GM23338 (cell line): ENCODE data around the gene TJAP1. TPM values are rescaled to one million over a fixed set of nuclear protein-coding genes. Genes with fewer than 3 reads are reported as not detected.

Source experiments
- ATAC-seq: fragments of 200-7000 bp; cut with Tn5 transposase; 3 replicates; pipeline ENCODE4 v1.9.1; 2020
- DNase-seq: peaks from one replicate; pipeline ENCODE4 v3.0.0-alpha.2; 2015; ENCODE audit warnings: low spot score
- H2AFZ ChIP-seq: fragments of 200-600 bp; sonication (generic); 2 replicates; pipeline ENCODE4 v1.8.0; 2016; ENCODE audit warnings: antibody characterized with exemption, mild to moderate bottlenecking, moderate library complexity
- H3F3A ChIP-seq: fragments of 200-600 bp; sonication (generic); replicated peaks from 2 replicates; pipeline ENCODE4 v1.8.0; 2017; ENCODE audit warnings: antibody characterized with exemption, mixed run types, low read depth
- H3K27ac ChIP-seq: fragments of 200-600 bp; sonication (generic); 2 replicates; pipeline ENCODE4 v1.6.1; 2016; ENCODE audit warnings: low read depth
- H3K27me3 ChIP-seq: fragments of 200-600 bp; sonication (generic); 2 replicates; pipeline ENCODE4 v1.8.0; 2016; ENCODE audit warnings: mild to moderate bottlenecking, mixed run types, moderate library complexity; ENCODE audit not compliant: insufficient read depth
- H3K36me3 ChIP-seq: fragments of 200-600 bp; sonication (generic); 2 replicates; pipeline ENCODE4 v1.8.0; 2016; ENCODE audit warnings: mild to moderate bottlenecking; ENCODE audit not compliant: insufficient read depth
- H3K4me1 ChIP-seq: fragments of 200-600 bp; sonication (generic); 2 replicates; pipeline ENCODE4 v1.8.0; 2016; ENCODE audit warnings: mild to moderate bottlenecking, moderate library complexity; ENCODE audit not compliant: insufficient read depth
- H3K4me2 ChIP-seq: fragments of 200-600 bp; sonication (generic); 2 replicates; pipeline ENCODE4 v1.7.1; 2017; ENCODE audit warnings: mixed run types
- H3K4me3 ChIP-seq: fragments of 200-600 bp; sonication (generic); 2 replicates; pipeline ENCODE4 v1.6.1; 2016; ENCODE audit warnings: mixed run types
- H3K79me2 ChIP-seq: fragments of 200-600 bp; sonication (generic); replicated peaks from 2 replicates; pipeline ENCODE4 v1.8.0; 2017; ENCODE audit warnings: mild to moderate bottlenecking; ENCODE audit not compliant: insufficient read depth
- H3K9me2 ChIP-seq: fragments of 200-600 bp; sonication (generic); 2 replicates; pipeline ENCODE4 v1.8.0; 2017; ENCODE audit not compliant: insufficient read depth
- H4K20me1 ChIP-seq: fragments of 200-600 bp; sonication (generic); replicated peaks from 2 replicates; pipeline ENCODE4 v1.8.0; 2017; ENCODE audit warnings: mild to moderate bottlenecking; ENCODE audit not compliant: insufficient read depth
- H3K27ac Mint-ChIP-seq: 2 replicates; pipeline ENCODE4 v1.8.0; 2020; ENCODE audit warnings: inconsistent platforms, mild to moderate bottlenecking, moderate library complexity, mixed read lengths
- H3K27me3 Mint-ChIP-seq: 3 replicates; pipeline ENCODE4 v1.8.0; 2022; ENCODE audit warnings: low read depth, mild to moderate bottlenecking, moderate library complexity, mixed read lengths, inconsistent platforms; ENCODE audit not compliant: insufficient read depth, poor library complexity
- H3K36me3 Mint-ChIP-seq: 3 replicates; pipeline ENCODE4 v1.8.0; 2021; ENCODE audit warnings: low read depth, mild to moderate bottlenecking, inconsistent platforms, moderate library complexity, mixed read lengths
- H3K4me1 Mint-ChIP-seq: 3 replicates; pipeline ENCODE4 v1.8.0; 2020; ENCODE audit warnings: mild to moderate bottlenecking, inconsistent platforms, mixed read lengths
- H3K4me3 Mint-ChIP-seq: 3 replicates; pipeline ENCODE4 v1.8.0; 2021; ENCODE audit warnings: moderate library complexity, mild to moderate bottlenecking, inconsistent platforms, mixed read lengths
- H3K9me3 Mint-ChIP-seq: 3 replicates; pipeline ENCODE4 v1.8.0; 2020; ENCODE audit warnings: moderate library complexity, mild to moderate bottlenecking, inconsistent platforms, mixed read lengths
- CREB1 ChIP-seq: fragments of 250-450 bp; sonication (Bioruptor Pico); IDR thresholded peaks from 2 replicates; pipeline ENCODE4 v1.5.0; 2020; ENCODE audit warnings: low read depth, mild to moderate bottlenecking, moderate library complexity
- ETS1 ChIP-seq: IDR thresholded peaks from 2 replicates; pipeline ENCODE4 v1.6.1; 2016; ENCODE audit warnings: antibody characterized with exemption
- NANOG ChIP-seq: IDR thresholded peaks from 2 replicates; pipeline ENCODE4 v1.6.1; 2016; ENCODE audit warnings: antibody characterized with exemption, borderline replicate concordance
- POLR2AphosphoS5 ChIP-seq: IDR thresholded peaks from 2 replicates; pipeline ENCODE4 v1.6.1; 2016; ENCODE audit warnings: antibody characterized with exemption, low read depth
- STAT1 ChIP-seq: IDR thresholded peaks from one replicate; pipeline ENCODE4 v1.6.1; 2016; ENCODE audit warnings: antibody characterized with exemption; ENCODE audit not compliant: unreplicated experiment
- ZNF114 ChIP-seq: fragments of 250-450 bp; sonication (Bioruptor Pico); IDR thresholded peaks from 2 replicates; pipeline ENCODE4 v1.5.0; 2020; ENCODE audit warnings: mild to moderate bottlenecking, moderate library complexity
- polyA plus RNA-seq: library from polyadenylated mRNA; unstranded; fragments of >200 nt; fragmentation: Nextera tagmentation; extraction: Ambion mirVana; gene quantifications from 2 replicates; pipeline ENCODE4 v1.2.1, GENCODE V29; 2016
- total RNA-seq: library from RNA; depleted of rRNA; stranded (reverse); fragments of >200 nt; shearing (Covaris generic); gene quantifications from 2 replicates; pipeline ENCODE4 v1.2.3, GENCODE V29; 2014
- TF ChIP-seq, protein P1 (sequence below): fragments of 250-450 bp; sonication (Bioruptor Pico); IDR thresholded peaks from 2 replicates; pipeline ENCODE4 v1.5.0; 2020; ENCODE audit warnings: mild to moderate bottlenecking, moderate library complexity

The TJAP1 gene
- total and polyA plus RNA-seq, 2 experiments from 2014 or later: 17.6 to 34.3 TPM

DNA sequence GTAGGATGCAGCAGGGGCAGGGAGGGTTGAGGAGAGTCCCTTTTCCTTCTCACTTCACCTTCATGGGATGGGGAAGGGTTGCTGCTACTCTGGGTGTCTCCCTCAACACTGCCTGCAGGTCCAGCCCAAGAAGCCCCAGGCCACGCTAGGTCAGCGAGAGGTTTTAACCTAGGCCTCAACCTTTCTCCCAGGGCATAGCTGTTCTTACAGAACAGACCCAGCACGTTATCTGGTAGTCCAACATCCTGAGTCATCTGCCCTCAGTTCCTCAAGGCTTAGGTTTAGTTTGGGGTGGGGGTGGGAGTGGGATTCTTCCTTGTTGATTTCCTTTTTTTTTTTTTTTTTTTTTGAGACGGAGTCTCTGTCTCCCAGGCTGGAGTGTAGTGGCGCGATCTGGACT is 17.0 kb downstream of the TJAP1 start:
- Mint-ChIP-seq H3K27me3 (peaks cover 6% of the 10 kb centered on the region), H3K27ac (no peak overlapping the region), H3K36me3 (peaks cover 15% of the 10 kb centered on the region), H3K4me1 (peaks cover 34% of the 10 kb centered on the region), H3K9me3 (no peaks in the 10 kb centered on the region), H3K4me3 (no peak overlapping the region)
- peaks cover 34% of the 10 kb centered on the region for H3K79me2 ChIP-seq
- H3F3A ChIP-seq: no peaks in the 10 kb centered on the region
- no peak overlapping the region for H3K4me2 ChIP-seq
- H2AFZ ChIP-seq: no peak overlapping the region
- no peak for TF ChIP-seq CREB1
- no peak for TF ChIP-seq ZNF114
- TF ChIP-seq ETS1: no peak
- TF ChIP-seq POLR2AphosphoS5: no peak
- no peak for TF ChIP-seq STAT1
- TF ChIP-seq NANOG: no peak
- TF ChIP-seq, protein P1, sequence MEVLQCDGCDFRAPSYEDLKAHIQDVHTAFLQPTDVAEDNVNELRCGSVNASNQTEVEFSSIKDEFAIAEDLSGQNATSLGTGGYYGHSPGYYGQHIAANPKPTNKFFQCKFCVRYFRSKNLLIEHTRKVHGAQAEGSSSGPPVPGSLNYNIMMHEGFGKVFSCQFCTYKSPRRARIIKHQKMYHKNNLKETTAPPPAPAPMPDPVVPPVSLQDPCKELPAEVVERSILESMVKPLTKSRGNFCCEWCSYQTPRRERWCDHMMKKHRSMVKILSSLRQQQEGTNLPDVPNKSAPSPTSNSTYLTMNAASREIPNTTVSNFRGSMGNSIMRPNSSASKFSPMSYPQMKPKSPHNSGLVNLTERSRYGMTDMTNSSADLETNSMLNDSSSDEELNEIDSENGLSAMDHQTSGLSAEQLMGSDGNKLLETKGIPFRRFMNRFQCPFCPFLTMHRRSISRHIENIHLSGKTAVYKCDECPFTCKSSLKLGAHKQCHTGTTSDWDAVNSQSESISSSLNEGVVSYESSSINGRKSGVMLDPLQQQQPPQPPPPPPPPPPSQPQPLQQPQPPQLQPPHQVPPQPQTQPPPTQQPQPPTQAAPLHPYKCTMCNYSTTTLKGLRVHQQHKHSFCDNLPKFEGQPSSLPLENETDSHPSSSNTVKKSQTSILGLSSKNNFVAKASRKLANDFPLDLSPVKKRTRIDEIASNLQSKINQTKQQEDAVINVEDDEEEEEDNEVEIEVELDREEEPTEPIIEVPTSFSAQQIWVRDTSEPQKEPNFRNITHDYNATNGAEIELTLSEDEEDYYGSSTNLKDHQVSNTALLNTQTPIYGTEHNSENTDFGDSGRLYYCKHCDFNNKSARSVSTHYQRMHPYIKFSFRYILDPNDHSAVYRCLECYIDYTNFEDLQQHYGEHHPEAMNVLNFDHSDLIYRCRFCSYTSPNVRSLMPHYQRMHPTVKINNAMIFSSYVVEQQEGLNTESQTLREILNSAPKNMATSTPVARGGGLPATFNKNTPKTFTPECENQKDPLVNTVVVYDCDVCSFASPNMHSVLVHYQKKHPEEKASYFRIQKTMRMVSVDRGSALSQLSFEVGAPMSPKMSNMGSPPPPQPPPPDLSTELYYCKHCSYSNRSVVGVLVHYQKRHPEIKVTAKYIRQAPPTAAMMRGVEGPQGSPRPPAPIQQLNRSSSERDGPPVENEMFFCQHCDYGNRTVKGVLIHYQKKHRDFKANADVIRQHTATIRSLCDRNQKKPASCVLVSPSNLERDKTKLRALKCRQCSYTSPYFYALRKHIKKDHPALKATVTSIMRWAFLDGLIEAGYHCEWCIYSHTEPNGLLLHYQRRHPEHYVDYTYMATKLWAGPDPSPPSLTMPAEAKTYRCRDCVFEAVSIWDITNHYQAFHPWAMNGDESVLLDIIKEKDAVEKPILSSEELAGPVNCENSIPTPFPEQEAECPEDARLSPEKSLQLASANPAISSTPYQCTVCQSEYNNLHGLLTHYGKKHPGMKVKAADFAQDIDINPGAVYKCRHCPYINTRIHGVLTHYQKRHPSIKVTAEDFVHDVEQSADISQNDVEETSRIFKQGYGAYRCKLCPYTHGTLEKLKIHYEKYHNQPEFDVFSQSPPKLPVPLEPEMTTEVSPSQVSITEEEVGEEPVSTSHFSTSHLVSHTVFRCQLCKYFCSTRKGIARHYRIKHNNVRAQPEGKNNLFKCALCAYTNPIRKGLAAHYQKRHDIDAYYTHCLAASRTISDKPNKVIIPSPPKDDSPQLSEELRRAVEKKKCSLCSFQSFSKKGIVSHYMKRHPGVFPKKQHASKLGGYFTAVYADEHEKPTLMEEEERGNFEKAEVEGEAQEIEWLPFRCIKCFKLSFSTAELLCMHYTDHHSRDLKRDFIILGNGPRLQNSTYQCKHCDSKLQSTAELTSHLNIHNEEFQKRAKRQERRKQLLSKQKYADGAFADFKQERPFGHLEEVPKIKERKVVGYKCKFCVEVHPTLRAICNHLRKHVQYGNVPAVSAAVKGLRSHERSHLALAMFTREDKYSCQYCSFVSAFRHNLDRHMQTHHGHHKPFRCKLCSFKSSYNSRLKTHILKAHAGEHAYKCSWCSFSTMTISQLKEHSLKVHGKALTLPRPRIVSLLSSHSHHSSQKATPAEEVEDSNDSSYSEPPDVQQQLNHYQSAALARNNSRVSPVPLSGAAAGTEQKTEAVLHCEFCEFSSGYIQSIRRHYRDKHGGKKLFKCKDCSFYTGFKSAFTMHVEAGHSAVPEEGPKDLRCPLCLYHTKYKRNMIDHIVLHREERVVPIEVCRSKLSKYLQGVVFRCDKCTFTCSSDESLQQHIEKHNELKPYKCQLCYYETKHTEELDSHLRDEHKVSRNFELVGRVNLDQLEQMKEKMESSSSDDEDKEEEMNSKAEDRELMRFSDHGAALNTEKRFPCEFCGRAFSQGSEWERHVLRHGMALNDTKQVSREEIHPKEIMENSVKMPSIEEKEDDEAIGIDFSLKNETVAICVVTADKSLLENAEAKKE (CRISPR knock-in tag): no peak
- ATAC-seq: no peak
- no peak for DNase-seq
- peaks cover 7% of the 10 kb centered on the region for H4K20me1 ChIP-seq
- no peak overlapping the region for H3K4me3 ChIP-seq
- no peak overlapping the region for H3K27ac ChIP-seq
- H3K27me3 ChIP-seq: no peaks in the 10 kb centered on the region
- no peaks in the 10 kb centered on the region for H3K9me2 ChIP-seq
- H3K36me3 ChIP-seq: peaks cover under 1% of the 10 kb centered on the region; the same call in 1 of the 2 replicates
- H3K4me1 ChIP-seq: peaks cover 16% of the 10 kb centered on the region
